K562 (cell line): Measurements from ENCODE around the gene ARHGEF12. TPM values are rescaled to one million over a fixed set of nuclear protein-coding genes. Genes with fewer than 3 reads are reported as not detected.

Experiments used
- ATAC-seq: fragments of 200-7000 bp; cut with Tn5 transposase; 3 replicates; pipeline ENCODE4 v1.9.1; 2020; ENCODE audit warnings: moderate library complexity
- BruUV-seq: library from RNA; stranded (reverse); fragments of 400-500 nt; replicated peaks from 2 replicates; lab custom pipeline; 2021; lab: Mats Ljungman, UMichigan
- CTCF ChIA-PET: fragments of 300-600 bp; formaldehyde crosslinking; extraction: SDS; loops from one replicate; lab custom pipeline; 2021; ENCODE audit warnings: low intra/inter-chr PET ratio; lab: Yijun Ruan, JAX
- POLR2A ChIA-PET: fragments of 300-600, 350-650 bp; sonication (Branson Sonifier 250); formaldehyde crosslinking; extraction: SDS; loops from one replicate; lab custom pipeline; 2021; ENCODE audit warnings: antibody characterized with exemption, inconsistent platforms; lab: Yijun Ruan, JAX
- DNase-seq, 4 experiments: peaks; one replicate each; pipeline versions ENCODE4 v3.0.0 to v3.0.0-alpha.2; 2011 to 2018; ENCODE audit warnings: low spot score in 3 of 4, mixed read lengths in 3 of 4; ENCODE audit errors: extremely low read depth in 1 of 4
- FAIRE-seq: peaks from 2 replicates; lab custom pipeline; 2011; peaks lifted over from hg19 to GRCh38; lab: Jason Lieb, UNC
- H2AFZ ChIP-seq: 2 replicates; pipeline ENCODE4 v1.6.0; 2011; ENCODE audit warnings: low read depth, low read length, control low read depth, inconsistent platforms
- H3K27ac ChIP-seq: fragments of 200-600 bp; 3 replicates; pipeline ENCODE4 v1.8.0; 2011; ENCODE audit warnings: low read depth, mild to moderate bottlenecking, control low read depth, inconsistent platforms, low read length, moderate library complexity, mixed read lengths; ENCODE audit errors: extremely low read depth
- H3K27me3 ChIP-seq, 2 experiments: fragments of 300-600 bp in 1 of 2; 2 replicates in 1 of 2; 3 replicates in 1 of 2; pipeline versions ENCODE4 v1.6.0 to v1.8.0; 2011; ENCODE audit warnings: inconsistent platforms in 2 of 2, low read length in 2 of 2, mild to moderate bottlenecking in 1 of 2, mixed read lengths in 1 of 2, moderate library complexity in 1 of 2; ENCODE audit not compliant: control insufficient read depth in 2 of 2, insufficient read depth in 2 of 2
- H3K36me3 ChIP-seq: fragments of 300-600 bp; 3 replicates; pipeline ENCODE4 v1.8.0; 2011; ENCODE audit warnings: mild to moderate bottlenecking, low read length, inconsistent platforms; ENCODE audit not compliant: control insufficient read depth, insufficient read depth
- H3K4me1 ChIP-seq, 2 experiments: fragments of 200-600 bp in 1 of 2; replicated peaks in 1 of 2; 2 replicates in 1 of 2; 3 replicates in 1 of 2; pipeline versions ENCODE4 v1.5.1 to v1.8.0; 2011; ENCODE audit warnings: inconsistent platforms in 2 of 2, low read length in 2 of 2, mild to moderate bottlenecking in 1 of 2, mixed read lengths in 1 of 2, moderate library complexity in 1 of 2; ENCODE audit not compliant: control insufficient read depth in 2 of 2, insufficient read depth in 2 of 2
- H3K4me2 ChIP-seq: 2 replicates; pipeline ENCODE4 v1.6.1; 2011; ENCODE audit warnings: low read length, control low read depth, inconsistent platforms, mixed read lengths; ENCODE audit not compliant: insufficient read depth
- H3K4me3 ChIP-seq: fragments of 200-600 bp; sonication (generic), shearing (Covaris generic); 2 replicates; pipeline ENCODE4 v1.5.1; 2016; ENCODE audit warnings: control low read depth, inconsistent platforms
- H3K79me2 ChIP-seq: fragments of 200-600 bp; 3 replicates; pipeline ENCODE4 v1.8.0; 2011; ENCODE audit warnings: low read length, inconsistent platforms; ENCODE audit not compliant: control insufficient read depth, insufficient read depth
- H3K9ac ChIP-seq, 2 experiments: 2 replicates each; pipeline versions ENCODE4 v1.6.0 to v1.6.1; 2011; ENCODE audit warnings: low read depth in 2 of 2, low read length in 2 of 2, control low read depth in 1 of 2, inconsistent platforms in 1 of 2, mild to moderate bottlenecking in 1 of 2, mixed read lengths in 1 of 2; ENCODE audit not compliant: insufficient read depth in 1 of 2
- H3K9me1 ChIP-seq: one replicate; pipeline ENCODE4 v1.6.0; 2011; ENCODE audit warnings: inconsistent platforms, mild to moderate bottlenecking, low read length, moderate library complexity; ENCODE audit not compliant: control insufficient read depth, insufficient read depth
- H3K9me3 ChIP-seq: replicated peaks from 2 replicates; pipeline ENCODE4 v1.5.1; 2011; ENCODE audit warnings: low read depth, low read length, inconsistent platforms; ENCODE audit not compliant: control insufficient read depth, insufficient read depth
- H4K20me1 ChIP-seq: replicated peaks from 2 replicates; pipeline ENCODE4 v1.6.1; 2011; ENCODE audit warnings: low read length, inconsistent platforms, mixed read lengths; ENCODE audit not compliant: control insufficient read depth, insufficient read depth
- BRF2 ChIP-seq: IDR thresholded peaks from 3 replicates; pipeline ENCODE4 v1.6.1; 2011; ENCODE audit warnings: borderline replicate concordance, mild to moderate bottlenecking; ENCODE audit not compliant: insufficient read length, insufficient read depth
- CBFB ChIP-seq: sonication (generic); formaldehyde crosslinking; IDR thresholded peaks from 2 replicates; pipeline ENCODE4 v1.4.0; 2020; ENCODE audit warnings: mild to moderate bottlenecking, missing genetic modification reagents
- CBX2 ChIP-seq: fragments of 200-600 bp; sonication (generic); IDR thresholded peaks from one replicate; pipeline ENCODE4 v1.6.1; 2012; ENCODE audit warnings: mild to moderate bottlenecking, low read length, inconsistent platforms; ENCODE audit not compliant: insufficient read depth, poor library complexity, severe bottlenecking
- EP300 ChIP-seq: IDR thresholded peaks from 2 replicates; pipeline ENCODE4 v1.6.1; 2012; ENCODE audit warnings: low read length, improper control_type of control experiment
- HMGXB4 ChIP-seq: sonication (generic); formaldehyde crosslinking; IDR thresholded peaks from 2 replicates; pipeline ENCODE4 v1.8.1; 2023; ENCODE audit warnings: mild to moderate bottlenecking, missing genetic modification reagents
- NELFE ChIP-seq: IDR thresholded peaks from 2 replicates; pipeline ENCODE4 v1.6.1; 2011; ENCODE audit warnings: mild to moderate bottlenecking; ENCODE audit not compliant: insufficient read depth, insufficient read length
- NEUROD1 ChIP-seq: fragments of 150-350 bp; IDR thresholded peaks from 2 replicates; pipeline ENCODE4 v1.6.1; 2014; ENCODE audit warnings: borderline replicate concordance, low read length, low read depth; ENCODE audit not compliant: partially characterized antibody
- SREBF1 ChIP-seq: fragments of 150-350 bp; IDR thresholded peaks from 2 replicates; pipeline ENCODE4 v1.6.1; 2014; ENCODE audit warnings: antibody characterized with exemption, low read depth, low read length, borderline replicate concordance
- ZMIZ1 ChIP-seq, 2 experiments: fragments of 150-350 bp in 1 of 2; IDR thresholded peaks; 2 replicates each; pipeline ENCODE4 v1.6.1; 2012 to 2016; ENCODE audit warnings: low read depth in 2 of 2, low read length in 2 of 2, mild to moderate bottlenecking in 1 of 2, moderate library complexity in 1 of 2
- ZNF398 ChIP-seq: fragments of 250-450 bp; sonication (Bioruptor Pico); IDR thresholded peaks from 2 replicates; pipeline ENCODE4 v1.8.0; 2021; ENCODE audit warnings: moderate library complexity, mild to moderate bottlenecking, inconsistent platforms
- ZNF512 ChIP-seq: IDR thresholded peaks from 2 replicates; pipeline ENCODE4 v1.6.1; 2016; ENCODE audit warnings: missing genetic modification characterization, missing compliant biosample characterization
- ZSCAN29 ChIP-seq: fragments of 450-650 bp; IDR thresholded peaks from 2 replicates; pipeline ENCODE4 v1.6.1; 2017
- WGBS: fragments of 100-300 bp; shearing (Covaris generic); methylation state at CpG from one replicate; pipeline ENCODE4 v1.1.6; 2016; ENCODE audit warnings: low coverage, mixed read lengths; ENCODE audit not compliant: insufficient coverage; ENCODE audit errors: missing lambda C conversion rate; 5-methylcytosine and 5-hydroxymethylcytosine counted together
- in situ Hi-C: fragments of 300-500 bp; cut with MboI; formaldehyde crosslinking; loops from 4 replicates; pipeline ENCODE4 v1.15.0; 2018; ENCODE audit warnings: inconsistent platforms, mixed read lengths
- intact Hi-C: fragments of 100-400 bp; cut with micrococcal nuclease; formaldehyde crosslinking; loops from 2 replicates; pipeline ENCODE4 v1.14.2; 2022
- polyA plus RNA-seq, 8 experiments: library from polyadenylated mRNA; depleted of rRNA in 4 of 8; stranded (reverse) in 5 of 8; unstranded in 3 of 8; fragments of >200 nt; fragmentation: Nextera tagmentation in 2 of 8; fragmentation: Illumina TruSeq in 1 of 8; extraction: Ambion mirVana in 2 of 8; extraction: Trizol in 1 of 8; gene quantifications; 2 replicates each; pipeline versions ENCODE4 v1.2.1 to v1.2.3, GENCODE V29; 2011 to 2014; ENCODE audit warnings: inconsistent platforms in 1 of 8, missing spikeins in 1 of 8
- total RNA-seq, 7 experiments: library from RNA; depleted of rRNA in 6 of 7; stranded (reverse); fragments of >200 nt in 6 of 7; fragmentation: Illumina TruSeq in 2 of 7; extraction: Trizol in 2 of 7; gene quantifications; 2 replicates each; pipeline versions ENCODE4 v1.2.1 to v1.2.3, GENCODE V29; 2011 to 2021; ENCODE audit warnings: low replicate concordance in 1 of 7

The ARHGEF12 gene
- total and polyA plus RNA-seq, 9 of the 15 experiments (the other 6 are each of a cell fraction or from before 2014, with no cell fraction given), result 3.5 to 51.7 (median 29.5) TPM

- POLR2A ChIA-PET, result interaction anchor here (1.2 kb wide), 1 partner anchor 32 kb away, joined by 4 read pairs; no protein-coding TSS in a partner anchor
- H3K4me1 ChIP-seq, result no peaks in the 10 kb centered on the region
- CTCF ChIA-PET, result no interaction called here
- BruUV-seq, result no TSS peak
- H3K9ac ChIP-seq, result no peak overlapping the region
- H3K4me3 ChIP-seq, result no peak overlapping the region
- no peak overlapping the region for H2AFZ ChIP-seq
- H3K9me3 ChIP-seq, result no peaks in the 10 kb centered on the region
- FAIRE-seq, result no peak
- no peak overlapping the region for H3K4me2 ChIP-seq
- no peak overlapping the region for H3K27ac ChIP-seq
- intact Hi-C loops, result no loop called here
- DNase-seq, result no peak
- no peaks in the 10 kb centered on the region for H3K36me3 ChIP-seq
- ATAC-seq, result no peak
- H3K79me2 ChIP-seq, result no peaks in the 10 kb centered on the region
- no peaks in the 10 kb centered on the region for H4K20me1 ChIP-seq
- H3K9me1 ChIP-seq, result no peaks in the 10 kb centered on the region
- WGBS, result 0% methylated on average over 2 of the region's 2 CpGs
- peaks cover 15 to 31% of the 10 kb centered on the region in 2 experiments; a peak in 4 of 5 replicates for H3K27me3 ChIP-seq
- in situ Hi-C loops, result loop anchor here (5.0 kb wide), 1 partner anchor 164 kb away; the partner anchor contains the start of gene ARHGEF12
- TF ChIP-seq NEUROD1, result no peak
- TF ChIP-seq EP300, result no peak
- TF ChIP-seq ZNF512, result no peak
- no peak for TF ChIP-seq BRF2
- TF ChIP-seq SREBF1, result no peak
- no peak for TF ChIP-seq CBX2
- TF ChIP-seq ZSCAN29, result no peak
- no peak for TF ChIP-seq ZNF398 (CRISPR knock-in tag)
- TF ChIP-seq HMGXB4 (CRISPR knock-in tag), result no peak
- TF ChIP-seq CBFB, result no peak
- TF ChIP-seq NELFE, result no peak
- TF ChIP-seq ZMIZ1 (IDR thresholded peaks at IDR 0.05; ENCODE audit: low read depth in 2 of 2, low read length in 2 of 2), result no peak
Measured at GRCh38 chr11:120501440-120501839, 165.2 kb downstream of the ARHGEF12 start.
